Activated CD4-positive, CD25-positive, alpha-beta regulatory T cell (primary cell): Measurements from ENCODE around the gene MYO1F.
"Not testable (repeated sequence)": the region's sequence is repeated elsewhere in the genome, so short reads cannot be mapped to it uniquely, and the experiment has no call there.

Experiments used
- DNase-seq, 4 experiments: peaks; one replicate each; lab custom pipeline; 2025; lab: John Stamatoyannopoulos, UW

Gene MYO1F

GRCh38 chr19:8600064-8600463 is 22.8 kb upstream of the MYO1F start:
- no peak for DNase-seq

GRCh38 chr19:8596168-8596567 is 18.9 kb upstream of the MYO1F start:
- DNase-seq, result no peak

DNA sequence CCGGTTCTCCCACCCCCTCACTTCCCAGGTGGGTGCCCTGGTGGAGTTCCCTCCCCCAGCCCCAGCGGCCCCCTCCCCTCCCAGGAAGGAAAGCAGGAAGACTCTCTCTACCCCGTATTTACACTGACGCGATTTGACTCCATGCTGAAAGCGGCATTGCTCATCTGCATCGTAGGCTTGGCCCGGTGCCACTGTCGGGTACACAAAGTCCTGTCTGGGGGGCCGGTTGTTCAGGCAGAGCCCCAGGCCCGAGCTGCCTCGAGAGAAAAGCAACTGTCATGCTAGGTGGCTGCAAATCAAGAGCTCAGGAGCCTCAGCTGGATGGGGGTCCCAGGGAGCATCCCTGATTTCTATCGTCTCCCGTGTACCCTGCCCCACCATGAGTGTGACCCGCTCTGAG is 18.4 kb upstream of the MYO1F start:
- DNase-seq, result no peak

- no peak for DNase-seq
Observed at GRCh38 chr19:8593931-8594330, 16.7 kb upstream of the MYO1F start.

DNA sequence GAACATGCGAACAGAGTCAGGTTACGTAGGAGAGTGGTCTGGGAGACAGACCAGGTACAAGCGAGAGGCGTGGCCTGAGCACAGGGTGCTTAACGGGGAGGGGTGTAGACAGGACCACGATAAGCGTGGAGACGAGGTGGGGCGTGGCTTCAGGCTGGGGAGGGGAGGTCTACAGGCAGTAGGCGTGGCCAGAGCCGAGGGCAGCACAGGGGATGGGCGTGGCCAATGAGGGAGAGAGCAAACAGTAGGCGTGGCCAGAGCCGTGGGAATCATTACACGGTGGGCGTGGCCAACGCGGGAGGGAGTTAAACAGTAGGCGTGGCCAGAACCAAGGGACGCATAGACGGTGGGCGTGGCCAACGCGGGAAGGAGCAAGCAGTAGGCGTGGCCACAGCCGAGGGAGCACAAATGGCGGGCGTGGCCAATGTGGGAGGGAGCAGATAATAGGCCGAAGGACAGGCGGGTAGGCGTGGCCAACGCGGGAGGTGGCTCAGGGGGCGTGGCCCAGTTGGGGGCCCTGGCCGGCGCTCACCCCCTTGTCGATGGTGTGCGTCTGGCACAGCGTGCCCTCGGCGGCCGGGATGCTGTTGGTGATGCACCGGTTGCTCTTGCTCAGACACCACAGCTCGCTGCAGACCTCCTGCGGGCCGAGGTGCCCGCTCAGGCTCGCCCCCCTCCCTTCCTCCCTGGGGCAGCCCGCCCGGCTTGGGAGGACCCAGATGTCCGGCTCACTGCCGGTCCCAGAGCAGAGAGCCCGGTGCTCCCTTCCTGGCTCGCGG is 15.2 kb upstream of the MYO1F start:
- DNase-seq, result peak; percentile 80 to 90 (median 86)

- DNase-seq, result no peak
Observed at GRCh38 chr19:8589177-8589714, 12.0 kb upstream of the MYO1F start.

DNA sequence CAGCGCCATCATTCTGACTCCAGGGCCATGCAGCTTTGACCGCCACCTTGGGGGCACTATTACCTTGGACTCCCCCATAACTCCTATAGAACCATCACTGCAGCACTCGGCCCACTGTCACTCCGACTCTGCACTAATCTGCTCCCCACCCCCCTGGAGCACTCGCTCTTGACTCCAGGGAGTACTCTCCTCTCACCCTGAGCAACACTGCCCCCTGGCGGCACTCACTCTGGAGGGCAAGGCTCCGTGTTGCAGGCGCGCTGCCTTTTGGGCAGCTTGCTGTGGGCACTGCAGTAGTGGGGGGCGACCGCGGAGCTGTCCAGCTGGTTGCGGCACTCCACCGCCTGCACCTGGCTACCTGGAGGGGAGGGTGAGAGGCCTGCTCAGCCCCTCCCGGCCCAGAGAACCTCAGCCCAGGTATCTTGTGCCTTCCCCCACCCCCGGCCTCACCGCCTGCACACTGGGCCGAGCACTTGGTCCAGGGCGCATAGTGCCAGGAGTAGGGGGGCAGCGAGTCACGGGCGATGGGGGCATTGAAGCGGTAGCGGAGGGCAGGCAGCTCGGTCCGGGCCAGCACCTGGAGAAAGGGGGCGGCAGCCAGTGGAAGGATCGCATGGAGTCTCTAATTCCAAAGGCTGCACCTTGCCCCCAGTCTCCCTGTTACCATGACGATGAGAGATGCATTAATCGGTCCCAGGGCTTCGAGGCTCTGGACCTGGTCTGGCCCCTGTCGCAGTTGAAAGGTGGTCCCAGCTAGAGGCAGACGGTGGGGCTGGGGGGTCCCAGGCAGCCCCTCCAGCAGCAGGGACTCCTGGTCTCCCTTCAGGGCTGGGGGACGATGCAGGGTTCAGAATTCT is 8.9 kb upstream of the MYO1F start:
- peak in 1 of 4 experiments; percentile 36 for DNase-seq

GRCh38 chr19:8584965-8585893 is 8.0 kb upstream of the MYO1F start:
- DNase-seq, result no peak

DNA sequence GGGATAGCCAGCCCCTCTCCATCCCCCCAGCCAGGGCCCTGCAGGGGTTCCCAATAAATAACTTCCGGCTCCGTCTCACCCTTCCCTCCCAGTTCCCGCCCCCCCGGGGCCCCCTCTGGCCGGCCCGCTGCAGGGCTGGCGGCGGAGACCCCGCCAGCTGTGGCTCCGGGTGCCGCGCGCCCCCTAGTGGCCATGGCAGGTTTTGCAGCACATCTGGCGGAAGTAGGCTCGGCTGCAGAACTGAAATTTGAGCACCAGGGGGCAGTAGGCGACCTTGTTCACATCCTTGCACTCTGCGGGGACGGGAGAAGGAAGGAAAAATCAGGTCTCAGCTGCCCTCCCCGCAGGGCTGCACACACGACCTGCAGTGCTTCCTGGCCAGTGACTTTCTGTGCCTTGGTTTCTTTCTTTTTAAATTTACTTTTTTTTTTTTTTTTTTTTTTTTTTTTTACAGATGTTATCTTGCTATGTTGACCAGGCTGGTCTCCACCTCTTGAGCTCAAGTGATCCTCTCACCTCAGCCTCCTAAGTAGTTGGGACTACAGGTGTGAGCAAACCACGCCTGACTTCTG is 3.6 kb upstream of the MYO1F start:
- peak; percentile 71 to 82 (median 77) for DNase-seq

DNA sequence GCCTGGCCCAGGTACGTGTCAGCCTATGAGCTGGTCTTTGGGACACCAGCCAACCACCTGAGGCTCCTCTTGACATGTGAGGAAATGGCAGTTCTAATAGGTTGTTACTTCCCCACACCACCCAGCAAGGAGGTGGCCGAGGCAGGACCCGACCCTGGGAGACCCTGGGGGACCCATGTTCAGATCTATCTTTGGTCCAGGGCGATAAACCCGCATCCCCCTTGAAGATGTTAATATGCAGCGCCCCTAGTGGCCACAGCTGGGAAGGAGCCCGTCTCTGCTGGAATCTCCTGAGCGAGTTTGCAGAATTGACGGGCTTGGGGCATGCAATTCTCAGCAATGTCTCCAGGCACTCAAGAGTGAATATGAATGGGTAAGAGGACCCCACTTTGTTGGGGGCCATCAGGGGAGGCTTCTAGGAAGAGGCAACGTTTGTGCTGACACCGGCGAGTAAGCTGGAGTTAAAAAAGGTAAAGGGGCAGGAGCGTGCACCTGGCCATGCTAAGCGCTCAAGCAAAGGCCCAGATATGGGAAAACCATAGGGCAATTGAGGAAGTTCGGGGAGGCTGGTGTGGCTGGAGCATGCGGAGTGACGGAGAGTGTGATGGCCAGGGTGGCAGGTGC is 1.5 kb upstream of the MYO1F start:
- peak; percentile 59 to 79 (median 70) for DNase-seq

GRCh38 chr19:8577741-8578140 is 499 bp upstream of the MYO1F start:
- DNase-seq, result no peak

- DNase-seq, result no peak
Observed at GRCh38 chr19:8576273-8576993, 809 bp downstream of the MYO1F start.

- peak in 1 of 4 experiments; percentile 27 for DNase-seq
Observed at GRCh38 chr19:8575467-8575997, 1.7 kb downstream of the MYO1F start.

DNA sequence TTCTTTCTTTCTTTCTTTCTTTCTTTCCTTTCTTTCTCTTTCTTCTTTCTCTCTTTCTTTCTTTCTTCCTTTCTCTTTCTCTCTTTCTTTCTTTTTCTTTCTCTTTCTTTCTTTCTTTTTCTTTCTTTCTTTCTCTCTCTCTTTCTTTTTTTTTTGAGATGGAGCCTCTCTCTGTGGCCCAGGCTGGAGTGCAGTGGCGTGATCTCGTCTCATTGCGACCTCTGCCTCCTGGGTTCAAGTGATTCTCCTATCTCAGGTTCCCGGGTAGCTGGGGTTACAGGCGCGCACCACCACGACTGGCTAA is 2.7 kb downstream of the MYO1F start:
- not testable (repeated sequence) for DNase-seq

- no peak for DNase-seq
Observed at GRCh38 chr19:8573316-8573715, 3.9 kb downstream of the MYO1F start.

DNA sequence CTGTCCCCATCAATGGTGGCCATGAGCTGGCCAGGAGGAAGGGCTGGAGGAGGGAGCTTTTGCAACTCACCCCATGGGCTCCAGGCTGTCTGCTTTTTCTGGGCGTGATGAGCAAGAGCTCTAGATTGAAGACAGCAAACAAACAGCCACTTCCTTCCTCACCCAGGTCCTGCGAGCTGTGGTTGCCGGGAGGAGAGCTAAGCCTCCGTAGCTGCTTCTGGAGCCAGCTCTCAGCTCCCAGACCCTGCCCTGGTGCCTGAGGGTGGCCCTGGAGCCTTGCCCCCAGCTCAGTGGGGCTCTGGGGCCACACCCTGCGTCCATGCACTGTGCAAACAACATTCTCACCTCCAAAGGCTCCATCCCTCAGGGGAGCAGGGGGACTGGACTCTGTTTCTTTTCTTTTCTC is 6.2 kb downstream of the MYO1F start:
- DNase-seq, result peak in 2 of 4 experiments; percentile 28 to 33

DNA sequence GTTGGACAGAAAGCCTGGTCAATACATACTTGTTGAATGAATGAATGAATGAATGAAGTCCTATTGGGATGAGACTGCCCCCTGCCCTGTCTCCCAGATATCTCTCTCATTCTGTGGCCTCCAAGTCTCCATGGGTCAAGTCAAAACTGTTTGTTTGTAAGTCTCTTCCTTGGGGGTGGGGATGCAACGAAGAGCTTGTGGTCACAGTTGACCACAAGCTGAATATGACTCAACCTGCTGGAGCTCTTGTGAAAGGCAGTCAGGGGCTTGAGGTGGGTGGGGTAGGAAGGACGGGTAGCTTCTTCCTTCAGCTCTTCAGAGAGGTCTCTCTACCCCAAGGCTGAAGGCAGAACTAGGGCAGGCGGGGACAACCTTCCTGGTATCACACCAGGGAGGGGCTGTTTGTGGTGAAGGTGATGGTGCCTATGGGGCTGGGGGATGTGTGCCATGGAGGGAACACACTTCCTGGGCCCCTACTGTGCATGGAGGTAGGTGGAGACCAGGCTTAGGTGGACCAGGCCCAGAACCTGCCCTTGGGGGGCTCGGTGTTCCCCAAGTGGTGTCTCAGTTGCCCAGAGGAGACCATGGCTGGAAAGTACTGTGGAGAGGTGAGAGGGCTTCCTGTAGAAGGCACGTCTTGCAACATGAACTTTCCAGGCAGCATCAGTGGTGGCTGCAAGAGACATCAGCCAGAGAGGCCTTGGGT is 8.0 kb downstream of the MYO1F start:
- DNase-seq, result peak in 2 of 4 experiments; percentile 11 to 20

- DNase-seq, result no peak
Observed at GRCh38 chr19:8567522-8568172, 9.6 kb downstream of the MYO1F start.

DNA sequence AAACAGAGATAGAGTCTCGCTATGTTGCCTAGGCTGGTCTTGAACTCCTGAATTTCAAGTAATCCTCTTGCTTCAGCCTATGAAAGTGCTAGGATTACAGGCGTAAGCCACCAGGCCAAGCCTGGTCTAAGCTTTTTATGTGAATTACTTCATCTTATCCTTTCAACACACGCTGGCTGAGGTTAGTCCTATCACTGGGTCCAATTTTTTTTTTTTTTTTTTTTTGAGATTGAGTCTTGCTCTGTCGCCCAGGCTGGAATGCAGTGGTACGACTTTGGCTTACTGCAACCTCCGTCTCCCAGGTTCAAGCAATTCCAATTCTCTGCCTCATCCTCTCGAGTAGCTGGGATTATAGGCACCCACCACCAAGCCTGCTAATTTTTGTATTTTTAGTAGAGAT is 10.4 kb downstream of the MYO1F start:
- DNase-seq, result no peak
